GF-D8 (cell line): Measurements from ENCODE around the gene ERBIN.
"Not testable (repeated sequence)": the region's sequence is repeated elsewhere in the genome, so short reads cannot be mapped to it uniquely, and the experiment has no call there.

Source experiments
- DNase-seq: peaks from one replicate; lab custom pipeline; 2025; lab: John Stamatoyannopoulos, UW

The ERBIN gene

DNA sequence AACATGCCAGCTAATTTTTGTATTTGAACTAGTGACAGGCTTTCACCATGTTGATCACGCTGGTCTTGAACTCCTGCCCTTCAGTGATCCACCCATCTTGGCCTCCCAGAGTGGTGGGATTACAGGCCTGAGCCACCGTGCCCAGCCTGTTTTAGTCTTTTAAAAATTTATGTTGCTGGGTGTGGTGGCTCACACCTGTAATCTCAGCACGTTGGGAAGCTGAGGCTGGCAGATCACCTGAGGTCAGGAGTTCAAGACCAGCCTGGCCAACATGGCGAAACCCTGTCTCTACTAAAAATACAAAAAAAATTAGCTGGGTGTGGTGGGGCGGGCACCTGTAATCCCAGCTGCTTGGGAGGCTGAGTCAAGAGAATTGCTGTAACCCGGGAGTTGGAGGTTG, 10.7 kb upstream of the ERBIN start:
- DNase-seq: not testable (repeated sequence)

DNA sequence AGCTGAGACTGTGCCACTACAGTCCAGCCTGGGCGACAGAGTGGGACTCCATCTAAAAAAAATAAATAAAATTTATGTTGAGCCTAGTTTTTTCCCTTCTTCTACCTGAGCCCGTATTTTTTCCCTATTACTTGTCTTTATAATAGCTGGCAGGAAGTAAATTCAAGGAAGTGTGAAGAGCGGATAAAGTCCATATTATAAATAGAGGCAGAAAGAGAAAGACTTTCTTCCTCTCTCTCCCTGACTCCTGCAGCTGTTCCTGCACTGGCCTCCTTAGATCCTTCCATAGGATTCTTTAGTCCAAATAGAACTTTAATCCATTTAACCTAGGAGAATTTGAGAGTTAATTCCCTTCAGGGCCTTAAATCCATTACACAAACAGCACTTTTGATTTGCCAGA, 10.3 kb upstream of the ERBIN start:
- DNase-seq: no peak

DNA sequence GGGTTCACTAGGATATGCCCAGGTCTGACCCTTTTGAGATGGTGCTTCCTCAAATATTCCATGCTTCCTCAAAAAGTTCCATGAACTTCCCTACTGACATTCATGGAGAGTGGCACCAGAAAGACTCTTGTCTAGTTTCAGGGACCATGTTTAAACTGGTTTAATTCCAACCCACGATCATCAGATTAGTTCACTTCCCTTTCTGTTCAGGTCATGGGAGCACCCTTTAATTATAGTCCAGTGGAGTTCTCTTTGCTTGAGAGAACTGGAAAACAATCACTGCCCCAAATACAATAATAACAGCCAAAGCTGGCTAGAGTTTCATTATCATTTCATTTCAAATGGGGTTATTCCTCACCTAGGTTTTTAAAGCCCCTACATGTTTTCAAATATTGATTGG, 9.7 kb upstream of the ERBIN start:
- no peak for DNase-seq

DNA sequence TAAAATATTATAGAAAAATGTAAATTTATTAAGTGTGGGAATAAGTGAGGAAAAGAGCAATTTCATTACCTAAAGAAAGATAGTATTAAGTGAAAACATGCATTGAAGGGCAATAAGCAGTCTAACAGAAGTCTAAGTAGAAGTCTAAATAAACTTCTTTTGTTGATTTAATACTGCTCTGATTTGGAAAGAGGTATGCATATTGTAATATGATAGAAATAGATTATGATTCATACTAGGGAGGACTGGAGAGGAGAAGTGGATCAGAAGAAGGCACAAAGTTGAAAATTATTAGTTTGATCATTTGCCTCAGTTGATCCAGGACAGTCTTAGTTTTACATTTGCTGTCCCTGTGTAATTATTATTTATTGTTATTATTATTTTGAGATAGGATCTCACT, 6.6 kb upstream of the ERBIN start:
- no peak for DNase-seq

DNA sequence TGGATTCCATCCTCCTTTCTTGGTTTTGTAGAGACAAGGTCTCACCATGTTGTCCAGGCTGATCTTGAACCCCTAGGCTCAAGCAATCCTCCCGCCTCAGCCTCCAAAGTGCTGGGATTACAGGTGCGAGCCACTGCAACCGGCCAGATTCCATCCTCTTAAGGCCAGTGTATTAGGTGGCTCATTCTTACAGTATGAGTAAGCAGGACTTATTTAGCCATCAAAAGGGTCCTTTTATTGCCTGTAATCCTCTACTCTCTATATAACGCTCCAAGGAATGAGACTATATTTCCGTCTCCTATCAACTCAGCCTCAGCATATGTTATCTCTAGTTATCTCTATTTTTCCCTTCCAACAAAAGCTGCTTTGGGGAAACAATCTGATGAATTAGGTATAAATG, 3.0 kb upstream of the ERBIN start:
- DNase-seq: no peak

DNA sequence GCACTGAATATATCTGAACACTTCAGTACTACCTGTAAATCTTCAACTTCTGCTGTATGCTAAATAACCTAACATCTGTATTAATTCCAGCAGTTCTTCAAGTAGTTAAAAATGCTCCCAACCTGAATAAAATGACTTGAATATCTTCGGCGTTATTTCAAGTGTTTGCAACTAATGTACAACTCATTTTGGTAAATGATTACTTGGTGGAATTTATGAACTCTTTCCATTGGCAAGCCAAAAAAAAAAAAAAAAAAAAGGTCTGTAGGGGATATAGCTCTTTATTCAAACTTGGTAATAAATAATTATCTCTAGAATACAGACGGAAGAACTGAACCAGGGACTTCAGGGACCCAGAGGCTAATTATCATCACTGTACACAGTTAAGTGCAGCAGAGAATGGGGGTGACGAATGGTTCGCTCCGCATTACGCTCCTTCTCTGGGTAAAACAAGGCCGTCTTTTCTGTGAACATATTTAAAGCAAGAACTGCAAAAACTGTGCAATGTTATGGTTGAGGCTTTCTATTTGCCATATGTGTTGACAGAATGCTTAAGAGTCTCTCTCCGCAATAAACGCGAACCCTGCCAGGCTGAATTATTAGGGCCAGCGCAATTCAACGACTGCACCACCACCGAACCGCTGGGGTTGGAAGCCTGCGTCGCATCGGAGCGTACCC, 1.9 kb upstream of the ERBIN start:
- no peak for DNase-seq

DNA sequence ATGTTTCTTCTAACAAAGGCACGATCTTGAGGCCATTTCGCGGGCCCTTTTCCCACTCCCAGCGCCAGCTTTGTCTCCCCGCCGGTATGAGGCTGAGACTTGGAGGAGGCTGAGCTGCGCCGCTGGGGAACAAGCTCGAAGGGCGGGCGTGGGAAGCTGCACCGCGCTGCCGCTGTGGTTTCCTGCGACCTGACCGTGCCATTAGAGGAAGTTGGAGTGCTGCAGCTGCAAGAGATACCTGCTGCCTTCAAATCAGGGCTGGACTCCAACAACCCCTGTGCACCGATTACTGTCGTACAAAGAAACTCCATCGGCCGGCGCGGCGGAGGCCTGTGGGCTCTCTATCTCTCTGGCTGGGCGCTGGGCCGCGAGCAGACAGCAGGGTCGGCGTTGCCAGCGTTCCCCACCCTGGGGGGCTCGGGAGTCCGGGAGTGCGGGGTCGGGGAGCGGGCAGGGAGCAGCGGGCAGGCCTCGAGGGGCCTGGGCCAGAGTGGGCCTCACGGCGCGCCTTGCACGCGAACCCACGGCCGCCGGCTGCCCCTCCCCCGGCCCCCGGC, 1.3 kb upstream of the ERBIN start:
- DNase-seq: peak; percentile 69

GRCh38 chr5:65925601-65926275, 637 bp upstream of the ERBIN start:
- DNase-seq: peak; percentile 36

- DNase-seq: no peak
Measured at GRCh38 chr5:65926893-65927292, 518 bp downstream of the ERBIN start.

GRCh38 chr5:65927503-65928321, 1.3 kb downstream of the ERBIN start:
- DNase-seq: no peak

DNA sequence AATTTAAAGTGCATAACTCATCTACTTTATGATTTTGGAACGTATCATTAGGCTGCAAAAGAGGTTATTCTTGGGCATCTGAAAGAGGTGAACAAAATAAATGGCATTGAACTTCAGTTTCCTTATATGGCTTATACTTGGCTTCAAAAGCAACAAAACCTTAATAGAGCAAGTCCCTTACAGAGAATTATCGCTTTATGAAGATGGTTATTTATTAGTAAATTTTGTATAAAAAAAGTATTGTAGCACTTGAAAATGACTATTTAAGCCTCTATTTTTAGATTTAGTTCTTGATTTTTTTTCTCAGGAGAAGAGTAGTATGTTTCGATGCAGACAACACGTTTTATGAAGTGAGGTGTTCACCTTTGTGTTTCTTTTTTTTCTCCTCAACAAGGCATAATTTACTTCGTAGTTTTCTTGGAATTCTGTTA, 2.0 kb downstream of the ERBIN start:
- DNase-seq: no peak

GRCh38 chr5:65928860-65929259, 2.5 kb downstream of the ERBIN start:
- DNase-seq: no peak

GRCh38 chr5:65932676-65933075, 6.3 kb downstream of the ERBIN start:
- DNase-seq: no peak

- no peak for DNase-seq
Measured at GRCh38 chr5:65933295-65933694, 6.9 kb downstream of the ERBIN start.

- DNase-seq: no peak
Measured at GRCh38 chr5:65938256-65938655, 11.9 kb downstream of the ERBIN start.

GRCh38 chr5:65943771-65944170, 17.4 kb downstream of the ERBIN start:
- no peak for DNase-seq

DNA sequence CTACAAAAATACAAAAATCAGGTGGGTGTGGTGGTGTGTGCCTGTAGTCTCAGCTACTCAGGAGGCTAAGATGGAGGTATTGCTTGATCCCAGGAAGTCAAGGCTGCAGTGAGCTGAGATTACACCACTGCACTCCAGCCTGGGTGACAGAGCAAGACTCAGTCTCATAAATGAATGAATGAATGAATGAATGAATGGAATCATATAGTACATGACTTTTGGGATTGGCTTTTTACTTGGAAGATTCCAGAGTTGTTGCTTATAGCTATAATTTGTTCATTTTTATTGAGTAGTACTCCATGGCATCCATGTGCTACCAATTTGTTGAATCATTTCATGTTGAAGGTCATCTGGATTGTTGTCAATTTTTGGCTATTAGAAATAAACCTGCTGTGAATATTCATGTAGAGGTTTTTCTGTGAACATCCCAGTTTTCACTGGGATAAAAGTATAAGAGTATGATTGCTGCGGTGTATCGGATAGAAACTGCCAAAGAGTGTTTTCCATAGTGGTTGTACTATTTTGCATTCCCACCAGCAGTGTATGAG, 19.9 kb downstream of the ERBIN start:
- DNase-seq: no peak

GRCh38 chr5:65948115-65948747, 21.9 kb downstream of the ERBIN start:
- no peak for DNase-seq

GRCh38 chr5:65951330-65951729, 25.0 kb downstream of the ERBIN start:
- DNase-seq: no peak

- no peak for DNase-seq
Measured at GRCh38 chr5:65952259-65952658, 25.9 kb downstream of the ERBIN start.

GRCh38 chr5:65954200-65954599, 27.8 kb downstream of the ERBIN start:
- DNase-seq: no peak

- no peak for DNase-seq
Measured at GRCh38 chr5:65955746-65956145, 29.4 kb downstream of the ERBIN start.
